OCI-LY1 (cell line): ENCODE measurements around the gene HYAL2.

Experiments used
- H2AFZ ChIP-seq: fragments of 200-600 bp; sonication (generic), shearing (Covaris generic); 2 replicates; pipeline ENCODE4 v1.6.0; 2014; ENCODE audit warnings: antibody characterized with exemption, mild to moderate bottlenecking, low read length
- H3F3A ChIP-seq: fragments of 200-600 bp; sonication (generic), shearing (Covaris generic); 2 replicates; pipeline ENCODE4 v1.6.0; 2014; ENCODE audit warnings: mild to moderate bottlenecking, antibody characterized with exemption, low read length, moderate library complexity; ENCODE audit not compliant: insufficient read depth
- H3K27ac ChIP-seq: fragments of 200-600 bp; sonication (generic); 2 replicates; pipeline ENCODE4 v1.5.1; 2014; ENCODE audit warnings: low read length, mixed run types, mild to moderate bottlenecking, low read depth; ENCODE audit not compliant: poor library complexity, severe bottlenecking
- H3K27me3 ChIP-seq: fragments of 200-600 bp; sonication (generic); 2 replicates; pipeline ENCODE4 v1.6.0; 2014; ENCODE audit warnings: antibody characterized with exemption, mild to moderate bottlenecking, low read length, moderate library complexity; ENCODE audit not compliant: insufficient read depth
- H3K36me3 ChIP-seq: fragments of 200-600 bp; sonication (generic); 2 replicates; pipeline ENCODE4 v1.6.1; 2014; ENCODE audit warnings: mild to moderate bottlenecking, antibody characterized with exemption, low read length, moderate library complexity, mixed read lengths; ENCODE audit not compliant: insufficient read depth
- H3K4me1 ChIP-seq: fragments of 200-600 bp; sonication (generic); 2 replicates; pipeline ENCODE4 v1.5.1; 2014; ENCODE audit warnings: mild to moderate bottlenecking, low read length, moderate library complexity; ENCODE audit not compliant: insufficient read depth, severe bottlenecking
- H3K4me2 ChIP-seq: fragments of 200-600 bp; sonication (generic), shearing (Covaris generic); 2 replicates; pipeline ENCODE4 v1.6.1; 2014; ENCODE audit warnings: low read length
- H3K4me3 ChIP-seq: fragments of 200-600 bp; sonication (generic); 2 replicates; pipeline ENCODE4 v1.5.1; 2014; ENCODE audit warnings: low read length, low read depth, mild to moderate bottlenecking, mixed read lengths; ENCODE audit not compliant: poor library complexity, severe bottlenecking
- H3K79me2 ChIP-seq: fragments of 200-600 bp; shearing (Covaris generic); 2 replicates; pipeline ENCODE4 v1.6.1; 2016; ENCODE audit warnings: mixed run types, low read length, mixed read lengths; ENCODE audit not compliant: insufficient read depth
- H3K9ac ChIP-seq: fragments of 200-600 bp; sonication (generic), shearing (Covaris generic); 2 replicates; pipeline ENCODE4 v1.6.1; 2014; ENCODE audit warnings: mild to moderate bottlenecking, low read length, mixed read lengths
- H3K9me2 ChIP-seq: fragments of 200-600 bp; sonication (generic), shearing (Covaris generic); 2 replicates; pipeline ENCODE4 v1.6.1; 2014; ENCODE audit warnings: low read depth, mild to moderate bottlenecking, low read length, mixed read lengths
- H3K9me3 ChIP-seq: fragments of 200-600 bp; shearing (Covaris generic); 2 replicates; pipeline ENCODE4 v1.6.1; 2014; ENCODE audit warnings: low read length, mixed read lengths
- H4K20me1 ChIP-seq: fragments of 200-600 bp; sonication (generic), shearing (Covaris generic); 2 replicates; pipeline ENCODE4 v1.6.0; 2016; ENCODE audit warnings: mild to moderate bottlenecking, low read length; ENCODE audit not compliant: insufficient read depth
- EZH2 ChIP-seq: fragments of 200-600 bp; sonication (generic), shearing (Covaris generic); IDR thresholded peaks from 2 replicates; pipeline ENCODE4 v1.8.0; 2017; ENCODE audit warnings: borderline replicate concordance, mixed run types, mild to moderate bottlenecking, antibody characterized with exemption, low read length, moderate library complexity, mixed read lengths
- TF ChIP-seq, protein P1 (sequence below): fragments of 200-600 bp; sonication (generic), shearing (Covaris generic); IDR thresholded peaks from 2 replicates; pipeline ENCODE4 v1.5.1; 2017; ENCODE audit warnings: mild to moderate bottlenecking, antibody characterized with exemption, low read length, moderate library complexity, mixed read lengths

Gene HYAL2

DNA sequence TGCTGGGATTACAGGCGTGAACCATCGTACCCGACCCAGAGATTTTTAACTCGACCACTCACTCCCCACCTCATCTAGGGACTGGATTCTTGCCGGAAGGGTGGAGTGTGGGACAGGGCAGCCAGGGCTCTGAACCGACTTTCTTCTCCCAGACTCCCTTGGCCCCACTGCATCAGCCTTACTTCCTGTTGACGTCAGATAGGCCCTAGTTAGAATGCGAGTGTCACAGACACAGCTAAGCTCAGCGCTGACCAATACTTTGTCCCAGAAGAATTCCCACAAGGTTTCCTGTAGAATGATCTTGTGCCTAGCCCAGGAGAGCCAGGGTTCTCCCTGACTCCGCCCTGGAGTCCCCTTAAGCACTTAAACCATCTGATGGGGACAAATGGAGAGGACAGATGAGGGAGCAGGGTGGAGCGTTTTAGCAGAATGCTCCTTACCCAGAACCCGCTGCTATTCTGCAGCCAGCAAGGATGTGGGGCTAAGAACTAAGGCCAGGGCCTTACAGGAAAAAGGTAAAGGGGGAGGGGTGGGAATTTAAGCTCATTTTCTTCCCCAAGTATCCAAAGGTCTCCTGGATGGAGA, 11.3 kb upstream of the HYAL2 start:
- Histone ChIP-seq H3K27me3 (no peaks in the 10 kb centered on the region), H3K9me2 (no peaks in the 10 kb centered on the region), H3K4me1 (peaks cover 46% of the 10 kb centered on the region), H4K20me1 (no peaks in the 10 kb centered on the region), H3K9me3 (no peaks in the 10 kb centered on the region), H3F3A (0 out of 2 replicates have a peak, but pooled peaks cover 3% of the 10 kb centered on the region), H3K27ac (peak overlapping the region; percentile 19), H3K4me3 (no peak overlapping the region), H3K9ac (peak overlapping the region; percentile 36; the same call in 1 of the 2 replicates), H2AFZ (no peak overlapping the region), H3K36me3 (peaks cover 50% of the 10 kb centered on the region), H3K79me2 (peaks cover 32% of the 10 kb centered on the region), H3K4me2 (peak overlapping the region; percentile 55)
- TF ChIP-seq, protein P1, sequence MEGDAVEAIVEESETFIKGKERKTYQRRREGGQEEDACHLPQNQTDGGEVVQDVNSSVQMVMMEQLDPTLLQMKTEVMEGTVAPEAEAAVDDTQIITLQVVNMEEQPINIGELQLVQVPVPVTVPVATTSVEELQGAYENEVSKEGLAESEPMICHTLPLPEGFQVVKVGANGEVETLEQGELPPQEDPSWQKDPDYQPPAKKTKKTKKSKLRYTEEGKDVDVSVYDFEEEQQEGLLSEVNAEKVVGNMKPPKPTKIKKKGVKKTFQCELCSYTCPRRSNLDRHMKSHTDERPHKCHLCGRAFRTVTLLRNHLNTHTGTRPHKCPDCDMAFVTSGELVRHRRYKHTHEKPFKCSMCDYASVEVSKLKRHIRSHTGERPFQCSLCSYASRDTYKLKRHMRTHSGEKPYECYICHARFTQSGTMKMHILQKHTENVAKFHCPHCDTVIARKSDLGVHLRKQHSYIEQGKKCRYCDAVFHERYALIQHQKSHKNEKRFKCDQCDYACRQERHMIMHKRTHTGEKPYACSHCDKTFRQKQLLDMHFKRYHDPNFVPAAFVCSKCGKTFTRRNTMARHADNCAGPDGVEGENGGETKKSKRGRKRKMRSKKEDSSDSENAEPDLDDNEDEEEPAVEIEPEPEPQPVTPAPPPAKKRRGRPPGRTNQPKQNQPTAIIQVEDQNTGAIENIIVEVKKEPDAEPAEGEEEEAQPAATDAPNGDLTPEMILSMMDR = no peak
- no peak for TF ChIP-seq EZH2

DNA sequence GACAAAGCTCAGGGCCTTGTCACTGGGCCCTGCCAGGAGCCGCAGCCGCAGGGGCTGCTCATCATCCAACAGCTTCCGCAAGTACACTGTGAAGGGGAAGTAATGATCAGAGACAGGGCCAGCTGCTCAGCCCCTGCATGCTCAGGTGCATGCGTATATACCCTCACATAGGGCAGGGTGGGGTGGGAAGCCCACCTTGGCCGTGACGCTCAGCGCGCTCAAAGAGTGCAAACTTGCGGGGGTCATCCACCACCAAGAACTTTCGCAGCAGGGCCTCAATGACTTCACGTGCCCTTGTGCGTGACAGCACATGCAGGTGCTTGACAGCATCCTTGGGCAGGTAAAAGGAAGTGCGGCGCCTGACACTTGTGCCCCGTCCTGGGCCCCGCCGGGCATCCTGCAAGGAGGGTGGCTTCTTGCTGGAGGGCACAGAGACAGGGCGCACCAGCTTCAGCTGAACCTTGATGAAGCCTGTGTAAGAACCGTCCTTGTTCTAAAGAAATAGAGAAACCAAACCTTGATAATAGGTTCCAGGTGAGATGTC, 8.9 kb upstream of the HYAL2 start:
- TF ChIP-seq, protein P1 = no peak
- no peak for TF ChIP-seq EZH2
- Histone ChIP-seq H3K36me3 (peaks cover 47% of the 10 kb centered on the region), H3K9ac (no peak overlapping the region), H3K27ac (no peak overlapping the region), H3K9me3 (no peaks in the 10 kb centered on the region), H3K4me3 (no peak overlapping the region), H3F3A (no peaks in the 10 kb centered on the region), H3K79me2 (peaks cover 35% of the 10 kb centered on the region), H3K4me1 (peaks cover 49% of the 10 kb centered on the region), H2AFZ (no peak overlapping the region), H3K9me2 (no peaks in the 10 kb centered on the region), H4K20me1 (no peaks in the 10 kb centered on the region), H3K27me3 (no peaks in the 10 kb centered on the region), H3K4me2 (no peak overlapping the region)

DNA sequence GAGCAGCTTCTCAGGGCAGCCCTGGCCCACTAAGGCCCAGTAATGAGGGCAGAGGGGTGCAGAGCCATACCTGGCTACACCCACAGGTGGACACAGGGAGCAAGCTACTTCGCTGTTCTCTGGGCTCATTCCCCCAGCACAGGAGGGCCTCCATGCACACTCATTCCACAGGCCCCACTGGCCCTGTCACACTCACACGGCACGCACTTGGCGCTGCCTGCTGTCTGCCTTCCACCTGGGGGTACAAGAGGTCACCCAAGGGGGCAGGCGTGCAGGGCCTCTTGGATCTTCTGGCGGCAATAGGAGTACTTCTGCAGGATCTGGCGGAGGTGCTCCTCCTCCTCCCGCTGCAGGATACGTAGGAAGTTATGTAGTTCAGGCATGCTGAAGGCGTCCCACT, 7.8 kb upstream of the HYAL2 start:
- Histone ChIP-seq H3K9me2 (no peaks in the 10 kb centered on the region), H3K4me2 (no peak overlapping the region), H3K79me2 (peaks cover 24% of the 10 kb centered on the region), H3K27me3 (no peaks in the 10 kb centered on the region), H3F3A (no peaks in the 10 kb centered on the region), H3K27ac (no peak overlapping the region), H3K9ac (no peak overlapping the region), H2AFZ (no peak overlapping the region), H4K20me1 (no peaks in the 10 kb centered on the region), H3K4me1 (peaks cover 38% of the 10 kb centered on the region), H3K9me3 (no peaks in the 10 kb centered on the region), H3K36me3 (peaks cover 53% of the 10 kb centered on the region), H3K4me3 (no peak overlapping the region)
- TF ChIP-seq, protein P1 = no peak
- no peak for TF ChIP-seq EZH2
